SK-N-SH (cell line): Measurements from ENCODE around the gene PRPF18.

Experiments
- EP300 ChIP-seq, 2 experiments: IDR thresholded peaks; 2 replicates each; pipeline versions ENCODE4 v1.4.0 to v1.6.1; 2012; ENCODE audit warnings: borderline replicate concordance in 1 of 2, low read depth in 1 of 2, low read length in 1 of 2
- GABPA ChIP-seq: IDR thresholded peaks from 2 replicates; pipeline ENCODE4 v1.4.0; 2012; ENCODE audit warnings: low read depth, mild to moderate bottlenecking
- JUND ChIP-seq: IDR thresholded peaks from 2 replicates; pipeline ENCODE4 v1.4.0; 2012
- RAD21 ChIP-seq: IDR thresholded peaks from 2 replicates; pipeline ENCODE4 v1.6.1; 2012; ENCODE audit warnings: mild to moderate bottlenecking, low read length
- TAF1 ChIP-seq: IDR thresholded peaks from 2 replicates; pipeline ENCODE4 v1.6.1; 2012; ENCODE audit warnings: low read depth, mild to moderate bottlenecking, low read length, moderate library complexity, borderline replicate concordance
- YY1 ChIP-seq: IDR thresholded peaks from 2 replicates; pipeline ENCODE4 v1.4.0; 2012; ENCODE audit warnings: low read depth, mild to moderate bottlenecking
- TF ChIP-seq, protein P1 (sequence below): fragments of 200-600 bp; sonication (generic); IDR thresholded peaks from 2 replicates; pipeline ENCODE4 v1.6.1; 2017; ENCODE audit warnings: antibody characterized with exemption, mild to moderate bottlenecking, moderate library complexity
- TF ChIP-seq, protein P2 (sequence below): fragments of 150-350 bp; IDR thresholded peaks from 2 replicates; pipeline ENCODE4 v1.6.1; 2017; ENCODE audit warnings: antibody characterized with exemption, low read length, low read depth, borderline replicate concordance

DNA sequence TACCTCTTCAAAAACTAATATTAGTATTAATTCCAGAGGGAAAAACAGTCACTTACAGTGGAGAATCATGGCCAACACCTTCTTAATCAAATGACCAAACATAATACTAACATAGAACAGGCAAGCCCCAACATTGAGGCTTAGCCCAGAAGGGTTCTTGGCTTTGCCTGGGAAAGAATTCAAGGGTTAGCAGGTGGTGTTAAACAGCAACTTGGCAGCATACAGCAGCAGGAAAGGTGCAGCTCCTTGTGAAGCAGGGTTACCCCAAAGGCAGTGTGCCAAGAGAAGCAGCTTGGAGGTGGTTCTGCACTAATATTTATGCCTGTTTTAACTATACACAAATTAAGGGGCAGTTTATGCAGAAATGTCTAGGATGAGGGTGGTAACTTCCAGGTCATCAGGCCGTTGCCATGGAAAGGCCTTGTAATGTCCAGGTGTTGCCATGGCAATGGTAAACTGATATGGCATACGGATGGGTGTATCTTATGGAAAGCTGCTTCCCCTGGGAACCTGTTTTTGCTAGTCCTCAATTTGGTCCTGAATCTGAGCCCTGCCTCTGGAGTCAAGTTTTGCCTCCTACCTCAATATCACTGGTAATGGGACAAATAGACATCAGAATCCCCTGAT lies 30.8 kb upstream of the PRPF18 start:
- TF ChIP-seq, protein P1, sequence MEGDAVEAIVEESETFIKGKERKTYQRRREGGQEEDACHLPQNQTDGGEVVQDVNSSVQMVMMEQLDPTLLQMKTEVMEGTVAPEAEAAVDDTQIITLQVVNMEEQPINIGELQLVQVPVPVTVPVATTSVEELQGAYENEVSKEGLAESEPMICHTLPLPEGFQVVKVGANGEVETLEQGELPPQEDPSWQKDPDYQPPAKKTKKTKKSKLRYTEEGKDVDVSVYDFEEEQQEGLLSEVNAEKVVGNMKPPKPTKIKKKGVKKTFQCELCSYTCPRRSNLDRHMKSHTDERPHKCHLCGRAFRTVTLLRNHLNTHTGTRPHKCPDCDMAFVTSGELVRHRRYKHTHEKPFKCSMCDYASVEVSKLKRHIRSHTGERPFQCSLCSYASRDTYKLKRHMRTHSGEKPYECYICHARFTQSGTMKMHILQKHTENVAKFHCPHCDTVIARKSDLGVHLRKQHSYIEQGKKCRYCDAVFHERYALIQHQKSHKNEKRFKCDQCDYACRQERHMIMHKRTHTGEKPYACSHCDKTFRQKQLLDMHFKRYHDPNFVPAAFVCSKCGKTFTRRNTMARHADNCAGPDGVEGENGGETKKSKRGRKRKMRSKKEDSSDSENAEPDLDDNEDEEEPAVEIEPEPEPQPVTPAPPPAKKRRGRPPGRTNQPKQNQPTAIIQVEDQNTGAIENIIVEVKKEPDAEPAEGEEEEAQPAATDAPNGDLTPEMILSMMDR: no peak
- TF ChIP-seq JUND: no peak
- TF ChIP-seq TAF1: no peak
- no peak for TF ChIP-seq YY1
- TF ChIP-seq EP300 (IDR thresholded peaks at IDR 0.05; ENCODE audit: borderline replicate concordance in 1 of 2, low read depth in 1 of 2, low read length in 1 of 2): no peak
- no peak for TF ChIP-seq GABPA
- TF ChIP-seq, protein P2, sequence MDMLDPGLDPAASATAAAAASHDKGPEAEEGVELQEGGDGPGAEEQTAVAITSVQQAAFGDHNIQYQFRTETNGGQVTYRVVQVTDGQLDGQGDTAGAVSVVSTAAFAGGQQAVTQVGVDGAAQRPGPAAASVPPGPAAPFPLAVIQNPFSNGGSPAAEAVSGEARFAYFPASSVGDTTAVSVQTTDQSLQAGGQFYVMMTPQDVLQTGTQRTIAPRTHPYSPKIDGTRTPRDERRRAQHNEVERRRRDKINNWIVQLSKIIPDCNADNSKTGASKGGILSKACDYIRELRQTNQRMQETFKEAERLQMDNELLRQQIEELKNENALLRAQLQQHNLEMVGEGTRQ: no peak
- TF ChIP-seq RAD21: no peak
